Muscle layer of colon (tissue), 2 donors: Measurements from ENCODE around the gene CACNA1E.

Source experiments
- H3K27ac ChIP-seq: one replicate; pipeline ENCODE4 v1.7.0; 2013; ENCODE audit warnings: low read depth, mild to moderate bottlenecking, low read length, moderate library complexity
- H3K27me3 ChIP-seq, 2 donors: one replicate each; pipeline ENCODE4 v1.7.0; 2013; ENCODE audit warnings: low read length in 2 of 2, mild to moderate bottlenecking in 2 of 2; ENCODE audit not compliant: insufficient read depth in 2 of 2, control insufficient read depth in 1 of 2
- H3K36me3 ChIP-seq: one replicate; pipeline ENCODE4 v1.7.0; 2013; ENCODE audit warnings: mild to moderate bottlenecking, low read length; ENCODE audit not compliant: insufficient read depth
- H3K4me1 ChIP-seq: one replicate; pipeline ENCODE4 v1.7.0; 2013; ENCODE audit warnings: mild to moderate bottlenecking, low read length; ENCODE audit not compliant: insufficient read depth
- H3K4me3 ChIP-seq, 2 donors: one replicate each; pipeline ENCODE4 v1.7.0; 2013; ENCODE audit warnings: low read length in 2 of 2, low read depth in 1 of 2, mild to moderate bottlenecking in 1 of 2, moderate library complexity in 1 of 2
- H3K9ac ChIP-seq: one replicate; pipeline ENCODE4 v1.7.0; 2013; ENCODE audit warnings: low read length
- H3K9me3 ChIP-seq: one replicate; pipeline ENCODE4 v1.7.0; 2013; ENCODE audit warnings: mild to moderate bottlenecking, low read length
- donor health status: abdominal sarcoma.
- donor health status: Adenocarcinoma of cecum.

Gene CACNA1E

GRCh38 chr1:181645171-181645570, 161.9 kb downstream of the CACNA1E start:
- no peaks in the 10 kb centered on the region for H3K36me3 ChIP-seq
- H3K27me3 ChIP-seq, result no peaks in the 10 kb centered on the region
- no peaks in the 10 kb centered on the region for H3K9me3 ChIP-seq
- no peak overlapping the region for H3K4me3 ChIP-seq
- H3K9ac ChIP-seq, result no peak overlapping the region
- no peak overlapping the region for H3K27ac ChIP-seq
- no peaks in the 10 kb centered on the region for H3K4me1 ChIP-seq

GRCh38 chr1:181646710-181647109, 163.4 kb downstream of the CACNA1E start:
- no peak overlapping the region for H3K4me3 ChIP-seq

GRCh38 chr1:181647314-181648035, 164.2 kb downstream of the CACNA1E start:
- Histone ChIP-seq H3K27ac (no peak overlapping the region), H3K27me3 (no peaks in the 10 kb centered on the region), H3K4me1 (no peaks in the 10 kb centered on the region), H3K36me3 (no peaks in the 10 kb centered on the region), H3K9me3 (no peaks in the 10 kb centered on the region), H3K9ac (no peak overlapping the region), H3K4me3 (no peak overlapping the region)

More at GRCh38 chr1:181646710-181647109, 163.4 kb downstream of the CACNA1E start:
- no peaks in the 10 kb centered on the region for H3K27me3 ChIP-seq
- no peaks in the 10 kb centered on the region for H3K36me3 ChIP-seq
- H3K27ac ChIP-seq, result no peak overlapping the region
- H3K9me3 ChIP-seq, result no peaks in the 10 kb centered on the region
- no peak overlapping the region for H3K9ac ChIP-seq
- H3K4me1 ChIP-seq, result no peaks in the 10 kb centered on the region

- H3K9me3 ChIP-seq, result no peaks in the 10 kb centered on the region
- no peaks in the 10 kb centered on the region for H3K4me1 ChIP-seq
- H3K4me3 ChIP-seq, result no peak overlapping the region
- H3K9ac ChIP-seq, result no peak overlapping the region
- H3K27me3 ChIP-seq, result no peaks in the 10 kb centered on the region
- H3K27ac ChIP-seq, result no peak overlapping the region
- no peaks in the 10 kb centered on the region for H3K36me3 ChIP-seq
Measured at GRCh38 chr1:181651276-181651675, 168.0 kb downstream of the CACNA1E start.

- H3K4me3 ChIP-seq, result no peak overlapping the region
- H3K27ac ChIP-seq, result no peak overlapping the region
- H3K9me3 ChIP-seq, result no peaks in the 10 kb centered on the region
Measured at GRCh38 chr1:181655756-181656155, 172.4 kb downstream of the CACNA1E start.

GRCh38 chr1:181656491-181656890, 173.2 kb downstream of the CACNA1E start:
- Histone ChIP-seq H3K36me3 (no peaks in the 10 kb centered on the region), H3K27me3 (no peaks in the 10 kb centered on the region), H3K9me3 (no peaks in the 10 kb centered on the region), H3K27ac (no peak overlapping the region), H3K4me1 (no peaks in the 10 kb centered on the region), H3K9ac (no peak overlapping the region), H3K4me3 (no peak overlapping the region)

More at GRCh38 chr1:181655756-181656155, 172.4 kb downstream of the CACNA1E start:
- H3K27me3 ChIP-seq, result no peaks in the 10 kb centered on the region
- H3K4me1 ChIP-seq, result no peaks in the 10 kb centered on the region
- H3K36me3 ChIP-seq, result no peaks in the 10 kb centered on the region
- H3K9ac ChIP-seq, result no peak overlapping the region

GRCh38 chr1:181658581-181658980, 175.3 kb downstream of the CACNA1E start:
- Histone ChIP-seq H3K36me3 (no peaks in the 10 kb centered on the region), H3K27ac (no peak overlapping the region), H3K9ac (no peak overlapping the region), H3K27me3 (no peaks in the 10 kb centered on the region), H3K4me1 (no peaks in the 10 kb centered on the region), H3K4me3 (no peak overlapping the region), H3K9me3 (no peaks in the 10 kb centered on the region)

GRCh38 chr1:181659321-181659957, 176.1 kb downstream of the CACNA1E start:
- Histone ChIP-seq H3K4me1 (no peaks in the 10 kb centered on the region), H3K9ac (no peak overlapping the region), H3K9me3 (no peaks in the 10 kb centered on the region), H3K27ac (no peak overlapping the region), H3K36me3 (no peaks in the 10 kb centered on the region), H3K27me3 (no peaks in the 10 kb centered on the region), H3K4me3 (no peak overlapping the region)

- H3K4me1 ChIP-seq, result no peaks in the 10 kb centered on the region
- no peak overlapping the region for H3K4me3 ChIP-seq
- no peaks in the 10 kb centered on the region for H3K27me3 ChIP-seq
- no peak overlapping the region for H3K9ac ChIP-seq
- no peaks in the 10 kb centered on the region for H3K9me3 ChIP-seq
- H3K27ac ChIP-seq, result no peak overlapping the region
- no peaks in the 10 kb centered on the region for H3K36me3 ChIP-seq
Measured at GRCh38 chr1:181660621-181661020, 177.3 kb downstream of the CACNA1E start.

- Histone ChIP-seq H3K36me3 (no peaks in the 10 kb centered on the region), H3K4me1 (no peaks in the 10 kb centered on the region), H3K9me3 (no peaks in the 10 kb centered on the region), H3K27me3 (no peaks in the 10 kb centered on the region), H3K4me3 (no peak overlapping the region), H3K27ac (no peak overlapping the region), H3K9ac (no peak overlapping the region)
Measured at GRCh38 chr1:181661569-181661968, 178.3 kb downstream of the CACNA1E start.

- Histone ChIP-seq H3K27me3 (no peaks in the 10 kb centered on the region), H3K9ac (no peak overlapping the region), H3K4me1 (no peaks in the 10 kb centered on the region), H3K9me3 (no peaks in the 10 kb centered on the region), H3K4me3 (no peak overlapping the region), H3K27ac (no peak overlapping the region), H3K36me3 (no peaks in the 10 kb centered on the region)
Measured at GRCh38 chr1:181662606-181663005, 179.3 kb downstream of the CACNA1E start.

- H3K9me3 ChIP-seq, result no peaks in the 10 kb centered on the region
- no peaks in the 10 kb centered on the region for H3K27me3 ChIP-seq
- no peak overlapping the region for H3K27ac ChIP-seq
- no peaks in the 10 kb centered on the region for H3K4me1 ChIP-seq
- no peak overlapping the region for H3K9ac ChIP-seq
- H3K4me3 ChIP-seq, result no peak overlapping the region
- no peaks in the 10 kb centered on the region for H3K36me3 ChIP-seq
Measured at GRCh38 chr1:181664543-181664942, 181.2 kb downstream of the CACNA1E start.
